Glomerular visceral epithelial cell (primary cell): Measurements from ENCODE around the gene SCAMP3.
"Not testable (repeated sequence)": the region's sequence is repeated elsewhere in the genome, so short reads cannot be mapped to it uniquely, and the experiment has no call there.

Experiments
- DNase-seq: peaks from one replicate; pipeline ENCODE4 v3.0.0-alpha.2; 2016; ENCODE audit errors: extremely low spot score

The SCAMP3 gene

DNA sequence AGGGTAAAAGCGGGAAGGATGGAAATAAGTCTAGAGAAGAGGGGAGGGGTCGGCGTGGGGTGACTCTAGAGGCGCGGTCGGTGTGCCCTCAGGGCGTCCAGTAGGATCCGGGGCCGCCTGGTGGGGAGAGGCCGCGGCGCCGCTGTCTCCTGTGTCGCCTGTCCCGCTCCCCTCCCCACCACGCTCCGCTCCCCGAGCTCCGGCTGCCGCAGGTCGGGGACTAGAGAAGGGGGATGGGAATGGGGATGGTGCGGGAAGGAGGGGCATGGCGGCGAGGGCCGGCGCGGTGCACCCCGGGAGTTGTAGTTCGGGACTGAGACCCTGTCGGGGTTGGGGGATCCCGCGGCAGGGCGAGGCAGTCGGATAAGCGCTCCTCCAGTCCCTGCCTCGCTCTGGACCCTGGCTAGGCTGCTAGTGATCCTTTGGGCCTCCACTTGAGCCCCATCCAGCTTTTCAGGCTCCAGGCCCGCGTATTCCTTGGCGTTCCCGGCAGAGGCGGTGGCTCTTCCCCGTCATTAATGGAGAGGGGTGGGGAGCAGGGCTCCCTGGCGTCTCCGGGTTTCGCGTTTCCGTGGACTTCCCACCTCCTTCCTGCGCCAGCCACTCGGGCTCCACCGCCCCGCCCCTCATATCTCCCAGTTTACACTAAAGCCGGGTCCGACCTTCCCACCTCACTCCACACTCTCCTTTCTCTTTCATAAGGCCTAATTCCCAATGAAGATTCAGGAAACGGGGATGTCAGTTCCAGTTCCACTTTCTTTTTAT, 6.7 kb downstream of the SCAMP3 start, which contains the start of gene ENTREP3:
TSS of gene ENTREP3 (minus strand) at position 241 of the 765 bp plus-strand sequence. CDS start 606 bp downstream, outside the sequence.
- peak; percentile 75 for DNase-seq

GRCh38 chr1:155254714-155255242, 7.4 kb downstream of the SCAMP3 start:
- DNase-seq = peak; percentile 22

DNA sequence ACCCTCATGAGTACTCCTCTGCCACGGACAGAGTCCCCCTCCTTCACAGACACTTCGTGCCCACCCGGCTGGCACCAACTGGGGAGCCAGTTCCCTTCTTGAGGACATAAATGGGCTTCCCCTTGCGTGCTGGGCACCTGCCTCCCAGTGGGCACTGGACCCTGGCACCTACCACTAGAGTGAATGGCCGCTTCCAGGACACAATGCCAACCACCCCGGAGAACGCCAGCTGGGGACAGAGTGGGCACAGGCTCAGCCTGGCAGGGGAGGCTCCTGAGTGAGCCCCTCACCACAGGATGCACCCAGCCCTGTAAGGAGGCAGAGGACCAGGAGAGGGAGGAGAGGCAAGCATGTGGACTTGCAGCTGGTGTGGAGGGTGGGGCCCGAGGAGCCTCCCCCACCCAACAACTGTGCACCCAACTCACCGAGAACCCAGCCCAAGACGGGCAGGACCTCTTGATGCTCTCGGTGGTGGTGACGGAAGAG, 7.9 kb downstream of the SCAMP3 start:
- no peak for DNase-seq

DNA sequence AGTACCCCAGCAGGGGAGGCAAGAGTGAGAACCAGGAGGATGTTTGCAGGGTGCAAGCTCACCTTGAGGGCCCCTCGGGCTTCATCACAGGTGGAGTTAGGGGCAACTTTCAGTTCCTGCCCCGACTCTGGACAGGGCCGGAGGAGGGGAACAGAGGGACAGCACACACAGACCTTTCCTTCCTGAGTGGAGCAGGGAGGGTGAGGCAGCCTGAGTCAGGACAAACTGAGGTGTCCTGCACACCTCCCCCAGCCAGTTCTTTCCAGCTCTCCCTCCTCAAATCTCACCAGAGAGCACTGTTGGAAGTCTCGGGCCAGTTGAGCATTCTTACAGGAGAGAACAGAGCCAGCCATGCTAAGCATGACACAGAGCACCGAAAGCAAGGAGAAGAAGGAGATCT, 8.4 kb downstream of the SCAMP3 start:
- no peak for DNase-seq

- no peak for DNase-seq
Observed at GRCh38 chr1:155253208-155253607, 9.0 kb downstream of the SCAMP3 start.

DNA sequence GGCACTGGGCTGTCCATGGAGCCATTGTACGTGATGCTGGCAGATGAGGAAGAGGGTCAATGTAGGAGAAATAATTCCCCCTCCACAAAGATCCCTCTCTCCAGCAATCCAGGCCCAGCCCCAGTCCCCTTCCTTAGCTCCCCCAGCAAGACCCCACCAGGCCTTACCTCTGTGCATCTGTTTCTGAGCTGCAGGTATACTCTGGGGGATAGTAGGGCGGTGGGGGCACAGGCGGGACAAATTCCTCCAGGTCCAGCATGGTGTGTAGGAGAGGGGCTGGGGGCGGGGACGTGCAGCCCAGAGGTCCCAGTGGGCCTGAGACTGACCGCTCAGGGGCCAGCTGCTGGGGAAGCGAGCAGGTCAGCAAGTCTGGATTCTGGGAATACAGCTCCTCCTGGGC, 10.6 kb downstream of the SCAMP3 start:
- DNase-seq = no peak

- DNase-seq = peak; percentile 92
Observed at GRCh38 chr1:155250633-155251449, 11.3 kb downstream of the SCAMP3 start.

- no peak for DNase-seq
Observed at GRCh38 chr1:155250246-155250632, 11.9 kb downstream of the SCAMP3 start.

GRCh38 chr1:155247667-155248553, 14.2 kb downstream of the SCAMP3 start:
- DNase-seq = no peak

- DNase-seq = not testable (repeated sequence)
Observed at GRCh38 chr1:155246796-155247195, 15.4 kb downstream of the SCAMP3 start.

- no peak for DNase-seq
Observed at GRCh38 chr1:155245163-155245524, 17.0 kb downstream of the SCAMP3 start.

DNA sequence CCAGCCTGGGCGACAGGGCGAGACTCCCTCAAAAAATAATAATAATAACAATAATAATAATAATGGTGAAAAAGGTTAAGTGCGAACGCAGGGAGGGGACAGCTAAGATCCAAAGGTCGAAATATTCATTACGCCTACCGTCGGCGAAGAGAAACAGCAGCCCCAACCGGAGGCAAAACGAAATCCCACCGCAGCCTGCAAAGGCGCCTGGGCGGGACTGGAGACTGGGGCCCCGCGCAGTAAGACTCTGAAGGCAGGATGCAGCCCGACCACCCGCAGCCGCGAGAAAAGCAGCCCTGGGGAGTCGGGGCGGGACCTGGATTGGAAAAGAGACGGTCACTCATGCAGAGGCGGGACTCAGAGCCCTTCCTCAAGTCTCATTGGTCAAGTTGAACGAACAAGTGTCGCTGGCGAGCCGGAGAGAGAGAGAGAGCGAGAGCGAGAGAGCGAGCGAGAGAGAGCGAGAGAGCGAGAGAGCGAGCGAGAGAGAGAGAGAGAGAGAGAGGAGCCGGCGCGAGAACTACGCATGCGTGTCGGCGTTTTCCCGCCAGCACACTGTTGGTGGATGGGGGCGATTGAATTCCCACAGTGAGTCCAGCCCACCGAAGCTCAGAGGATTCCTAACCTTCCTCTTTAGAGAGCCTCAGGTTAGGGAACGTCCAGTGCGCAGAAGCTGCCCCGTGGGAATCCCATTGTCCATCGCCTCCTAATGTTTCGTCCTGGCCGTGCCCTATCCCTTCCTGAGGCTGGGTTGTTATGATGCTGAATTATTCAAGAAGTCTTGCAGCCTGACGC, 17.6 kb downstream of the SCAMP3 start:
- peak; percentile 100 for DNase-seq

DNA sequence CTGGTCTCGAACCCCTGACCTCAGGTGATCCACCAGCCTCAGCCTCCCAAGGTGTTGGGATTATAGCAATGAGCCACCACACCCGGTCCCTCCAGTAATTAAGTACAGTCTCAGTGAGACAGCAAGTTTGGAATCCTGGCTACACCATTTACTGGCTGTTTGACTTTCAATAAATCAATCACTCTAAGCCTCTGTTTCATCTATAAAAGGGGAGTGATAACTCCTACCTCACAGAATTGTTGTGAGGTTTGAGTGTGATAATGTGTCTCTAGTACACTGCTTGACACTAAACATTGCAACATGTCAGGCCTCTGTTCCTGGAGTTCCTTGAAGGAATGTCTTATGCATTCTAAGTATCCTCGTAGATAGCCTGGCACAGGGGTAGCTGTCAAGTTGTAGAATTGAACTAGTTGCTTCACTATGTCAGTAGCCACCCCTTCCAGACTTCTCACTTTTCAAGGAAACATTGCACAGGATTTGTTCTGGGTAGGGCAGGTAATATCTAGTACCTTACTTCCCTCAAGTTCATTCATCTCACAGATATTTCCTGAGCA, 19.3 kb downstream of the SCAMP3 start:
- DNase-seq = no peak

DNA sequence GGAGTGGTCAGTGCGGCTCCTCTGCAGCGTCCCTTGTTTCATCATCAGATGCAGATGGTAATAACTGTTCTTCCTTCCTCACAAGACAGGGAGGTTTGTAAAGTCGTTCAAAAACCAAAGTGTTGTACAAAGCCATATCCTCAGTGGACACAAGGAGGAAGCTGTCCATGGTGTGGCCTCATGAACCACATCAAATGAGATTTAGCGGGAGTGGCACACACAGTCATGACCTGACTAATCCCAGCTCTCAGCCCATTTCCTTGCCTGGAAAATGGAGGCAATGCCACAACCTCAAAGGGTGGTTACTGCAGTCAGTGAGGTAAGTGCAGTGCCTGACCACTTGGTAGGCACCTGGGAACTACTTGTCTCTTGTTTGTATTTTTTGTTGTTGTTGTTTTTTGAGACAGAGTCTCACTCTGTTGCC, 20.3 kb downstream of the SCAMP3 start:
- DNase-seq = no peak

GRCh38 chr1:155241069-155241679, 21.0 kb downstream of the SCAMP3 start:
- peak; percentile 75 for DNase-seq

DNA sequence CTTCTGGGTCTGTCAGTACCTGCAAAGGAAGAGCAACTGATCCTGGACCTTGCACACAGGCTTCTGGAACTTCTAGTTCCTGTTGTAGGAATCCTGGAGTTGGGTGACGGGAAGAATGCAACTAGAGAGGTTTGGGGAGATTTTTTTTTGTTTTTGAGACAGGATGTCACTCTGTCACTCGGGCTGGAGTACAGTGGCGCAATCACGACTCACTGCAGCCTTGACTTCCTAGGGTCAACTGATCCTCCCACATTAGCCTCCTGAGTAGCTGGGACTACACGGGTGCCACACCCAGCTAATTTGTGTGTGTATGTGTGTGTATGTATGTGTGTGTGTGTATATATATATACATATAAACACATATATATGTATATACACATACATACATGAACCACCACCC, 25.7 kb downstream of the SCAMP3 start:
- DNase-seq = no peak

- DNase-seq = not testable (repeated sequence)
Observed at GRCh38 chr1:155235375-155235774, 26.8 kb downstream of the SCAMP3 start.

DNA sequence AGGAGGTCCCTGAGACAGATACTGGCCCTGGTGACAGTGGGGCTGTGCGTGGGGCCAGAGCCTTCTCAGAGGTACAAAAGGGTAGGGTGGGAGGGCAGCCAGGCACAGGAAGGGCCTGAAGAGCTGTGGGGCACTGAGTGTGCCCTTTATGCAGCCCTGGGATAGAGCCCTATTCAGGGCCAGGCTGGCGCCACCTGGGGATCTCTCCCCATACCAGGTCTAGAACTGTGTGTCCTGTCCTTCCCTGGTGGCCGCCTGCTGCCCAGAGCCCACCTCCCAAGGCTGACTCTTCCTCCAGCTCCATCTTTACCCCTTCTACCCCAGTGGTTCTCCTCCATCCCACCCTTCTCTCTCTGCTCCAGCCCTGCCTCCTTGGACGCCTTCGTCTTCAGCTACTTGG, 28.7 kb downstream of the SCAMP3 start:
- DNase-seq = not testable (repeated sequence)

GRCh38 chr1:155232001-155232978, 29.9 kb downstream of the SCAMP3 start:
- DNase-seq = peak; percentile 50
